Loucy (cell line): Measurements from ENCODE around the gene KLF13.
A peak's percentile ranks its signal among the peaks of the same experiment; 100 is the strongest.

Experiments
- H2AFZ ChIP-seq: fragments of 200-600 bp; sonication (generic); 2 replicates; pipeline ENCODE4 v1.6.0; 2016; ENCODE audit warnings: antibody characterized with exemption, mild to moderate bottlenecking, low read length, moderate library complexity
- H3F3A ChIP-seq: fragments of 200-600 bp; 2 replicates; pipeline ENCODE4 v1.6.0; 2016; ENCODE audit warnings: antibody characterized with exemption, low read depth, mild to moderate bottlenecking
- H3K27me3 ChIP-seq: fragments of 200-600 bp; sonication (generic); 2 replicates; pipeline ENCODE4 v1.6.1; 2014; ENCODE audit warnings: low read length, mild to moderate bottlenecking; ENCODE audit not compliant: insufficient read depth, poor library complexity, severe bottlenecking
- H3K36me3 ChIP-seq: fragments of 200-600 bp; sonication (generic); 2 replicates; pipeline ENCODE4 v1.6.1; 2016; ENCODE audit warnings: low read length; ENCODE audit not compliant: insufficient read depth
- H3K4me1 ChIP-seq: fragments of 200-600 bp; sonication (generic); 2 replicates; pipeline ENCODE4 v1.5.1; 2014; ENCODE audit warnings: low read length, mild to moderate bottlenecking; ENCODE audit not compliant: insufficient read depth, poor library complexity, severe bottlenecking
- H3K4me2 ChIP-seq: fragments of 200-600 bp; sonication (generic); 2 replicates; pipeline ENCODE4 v1.6.0; 2014; ENCODE audit warnings: antibody characterized with exemption, low read length, low read depth, mild to moderate bottlenecking; ENCODE audit not compliant: poor library complexity, severe bottlenecking
- H3K4me3 ChIP-seq: fragments of 200-600 bp; sonication (generic); 2 replicates; pipeline ENCODE4 v1.5.1; 2014; ENCODE audit warnings: low read length, mild to moderate bottlenecking, mixed read lengths; ENCODE audit not compliant: poor library complexity, severe bottlenecking
- H3K79me2 ChIP-seq: fragments of 200-600 bp; sonication (generic); 2 replicates; pipeline ENCODE4 v1.6.1; 2014; ENCODE audit warnings: low read length; ENCODE audit not compliant: insufficient read depth
- H3K9ac ChIP-seq: fragments of 200-600 bp; sonication (generic); 2 replicates; pipeline ENCODE4 v1.6.0; 2014; ENCODE audit warnings: mild to moderate bottlenecking, low read depth, low read length, moderate library complexity; ENCODE audit not compliant: poor library complexity, severe bottlenecking
- H3K9me2 ChIP-seq: fragments of 200-600 bp; sonication (generic); replicated peaks from 2 replicates; pipeline ENCODE4 v1.6.1; 2016; ENCODE audit warnings: low read depth, low read length, mixed read lengths
- H3K9me3 ChIP-seq: fragments of 200-600 bp; sonication (generic); 2 replicates; pipeline ENCODE4 v1.6.1; 2014; ENCODE audit warnings: mild to moderate bottlenecking, antibody characterized with exemption, low read length, low read depth; ENCODE audit not compliant: insufficient read depth
- H4K20me1 ChIP-seq: fragments of 200-600 bp; sonication (generic); 2 replicates; pipeline ENCODE4 v1.6.0; 2014; ENCODE audit warnings: antibody characterized with exemption, low read length, mild to moderate bottlenecking; ENCODE audit not compliant: insufficient read depth, poor library complexity, severe bottlenecking
- CTCF ChIP-seq: fragments of 200-600 bp; sonication (generic); conservative IDR thresholded peaks from 2 replicates; pipeline ENCODE4 v1.5.1; 2014; ENCODE audit warnings: mild to moderate bottlenecking, antibody characterized with exemption, low read length
- EZH2phosphoT487 ChIP-seq: fragments of 200-600 bp; IDR thresholded peaks from 2 replicates; pipeline ENCODE4 v1.6.1; 2018; ENCODE audit warnings: antibody characterized with exemption, mild to moderate bottlenecking, moderate library complexity, borderline replicate concordance

KLF13 gene

GRCh38 chr15:31360843-31361763 is 34.5 kb downstream of the KLF13 start:
- Histone ChIP-seq H3K4me2 (peak overlapping the region; percentile 78), H4K20me1 (peaks cover 2% of the 10 kb centered on the region), H3K36me3 (peaks cover 4% of the 10 kb centered on the region; the same call in 1 of the 2 replicates), H3K79me2 (peaks cover 98% of the 10 kb centered on the region), H3F3A (no peaks in the 10 kb centered on the region), H2AFZ (no peak overlapping the region), H3K4me1 (peaks cover 65% of the 10 kb centered on the region), H3K27me3 (no peaks in the 10 kb centered on the region), H3K9me2 (no peaks in the 10 kb centered on the region), H3K9me3 (no peaks in the 10 kb centered on the region), H3K4me3 (peak overlapping the region; percentile 60), H3K9ac (peak overlapping the region; percentile 65)
- TF ChIP-seq EZH2phosphoT487 (no peak), CTCF (no peak)

GRCh38 chr15:31361764-31362515 is 35.3 kb downstream of the KLF13 start:
- Histone ChIP-seq H3F3A (no peaks in the 10 kb centered on the region), H2AFZ (no peak overlapping the region), H3K4me2 (peak overlapping the region; percentile 78), H3K9me3 (no peaks in the 10 kb centered on the region), H3K9me2 (no peaks in the 10 kb centered on the region), H3K36me3 (peaks cover 4% of the 10 kb centered on the region; the same call in 1 of the 2 replicates), H3K4me1 (peaks cover 68% of the 10 kb centered on the region), H3K9ac (peak overlapping the region; percentile 65), H3K4me3 (peak overlapping the region; percentile 60), H3K27me3 (no peaks in the 10 kb centered on the region), H3K79me2 (peaks cover 98% of the 10 kb centered on the region), H4K20me1 (peaks cover 10% of the 10 kb centered on the region)
- TF ChIP-seq EZH2phosphoT487 = no peak
- no peak for TF ChIP-seq CTCF

GRCh38 chr15:31362886-31363285 is 36.3 kb downstream of the KLF13 start:
- Histone ChIP-seq H3K4me2 (no peak overlapping the region), H2AFZ (no peak overlapping the region), H3K36me3 (peaks cover 4% of the 10 kb centered on the region; the same call in 1 of the 2 replicates), H3K4me3 (no peak overlapping the region), H3K9me2 (no peaks in the 10 kb centered on the region), H3K9me3 (no peaks in the 10 kb centered on the region), H4K20me1 (peaks cover 17% of the 10 kb centered on the region), H3F3A (no peaks in the 10 kb centered on the region), H3K9ac (peak overlapping the region; percentile 65), H3K27me3 (no peaks in the 10 kb centered on the region), H3K79me2 (peaks cover 98% of the 10 kb centered on the region), H3K4me1 (peaks cover 65% of the 10 kb centered on the region)
- no peak for TF ChIP-seq EZH2phosphoT487
- TF ChIP-seq CTCF = no peak
